Stimulated activated CD4-positive, alpha-beta T cell treated with anti-CD3 and anti-CD28 coated beads, Interleukin-15, amount 100 ng/mL, for 1 hour (primary cell): Measurements from ENCODE around the gene MAMDC2.

Experiments
- DNase-seq, 2 donors: peaks; one replicate each; pipeline ENCODE4 v3.0.0-alpha.2; 2020; ENCODE audit warnings: low read depth in 1 of 2, low spot score in 1 of 2

MAMDC2 gene

DNA sequence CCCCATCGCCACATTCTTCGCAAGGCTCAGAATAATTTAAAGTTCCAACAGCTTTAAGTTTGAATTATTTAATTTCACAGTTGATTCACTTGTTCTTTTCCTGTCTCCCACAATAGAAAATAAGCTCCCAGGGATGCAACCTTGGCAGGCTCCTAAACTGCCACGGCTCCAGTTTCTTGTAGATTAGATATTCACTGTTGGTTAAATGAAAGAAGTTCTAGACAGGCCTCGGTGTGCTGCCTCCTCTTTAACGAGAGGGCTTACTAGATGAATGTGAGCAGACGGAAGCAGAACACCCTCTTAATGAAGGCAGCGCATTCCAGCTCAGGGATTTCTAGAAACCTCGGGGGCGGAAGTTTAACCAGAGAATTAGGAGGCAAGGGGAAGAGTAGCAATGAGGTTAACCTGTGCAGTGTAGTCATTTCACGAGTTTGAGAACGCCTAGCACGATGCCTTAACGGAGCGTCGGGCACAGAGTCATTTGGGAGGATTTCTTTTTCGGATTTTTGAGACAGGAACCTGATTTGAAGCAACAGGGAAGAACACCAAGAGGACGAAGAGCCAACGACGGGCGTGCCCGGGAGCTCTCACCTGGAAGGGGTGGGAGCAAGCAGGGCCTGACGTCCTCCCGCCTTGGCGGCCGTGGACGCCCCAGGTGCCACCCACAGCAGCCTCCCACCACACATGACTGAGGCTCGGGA lies 214.5 kb downstream of the MAMDC2 start:
- no peak for DNase-seq

DNA sequence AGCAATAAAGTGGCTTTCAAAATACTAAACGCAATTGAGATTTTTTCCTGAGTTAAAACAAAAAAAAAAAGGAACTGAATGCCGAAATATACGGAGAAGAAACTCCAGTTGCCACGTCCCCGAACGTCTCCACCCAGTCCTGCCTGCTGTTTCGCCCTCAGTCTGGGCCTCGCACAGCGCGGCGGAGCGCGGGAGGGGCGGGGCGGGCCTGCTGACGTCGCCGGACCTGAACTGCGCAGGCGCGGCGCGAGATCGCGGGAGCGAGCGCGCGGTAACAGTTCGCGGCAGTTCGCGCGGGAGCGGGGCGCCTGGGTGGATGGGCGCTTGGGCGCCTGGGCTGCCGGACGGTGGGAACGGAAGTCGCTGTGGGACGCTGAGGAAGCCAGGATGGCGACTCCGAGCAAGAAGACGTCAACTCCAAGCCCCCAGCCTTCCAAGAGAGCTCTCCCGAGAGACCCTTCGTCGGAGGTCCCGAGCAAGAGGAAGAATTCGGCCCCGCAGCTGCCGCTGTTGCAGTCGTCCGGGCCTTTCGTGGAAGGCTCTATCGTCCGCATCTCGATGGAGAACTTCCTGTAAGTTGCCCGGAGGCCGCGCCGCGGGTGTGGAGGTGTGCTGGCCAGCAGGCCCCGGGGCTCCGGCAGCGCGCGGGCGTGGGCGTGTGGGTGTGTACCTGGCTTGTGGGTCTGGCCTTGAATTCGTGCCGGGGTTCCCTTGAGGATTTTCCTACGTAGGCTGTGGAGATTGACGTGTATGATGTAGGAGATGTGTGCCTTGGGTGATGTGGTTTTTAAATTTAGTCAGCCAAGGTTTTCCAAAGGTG lies 215.3 kb downstream of the MAMDC2 start, which contains the start of gene SMC5:
SMC5 (plus strand) TSS at position 287 of the 820 bp plus-strand sequence; CDS start at position 388, 101 bp downstream.
- peak; percentile 80 to 82 for DNase-seq

DNA sequence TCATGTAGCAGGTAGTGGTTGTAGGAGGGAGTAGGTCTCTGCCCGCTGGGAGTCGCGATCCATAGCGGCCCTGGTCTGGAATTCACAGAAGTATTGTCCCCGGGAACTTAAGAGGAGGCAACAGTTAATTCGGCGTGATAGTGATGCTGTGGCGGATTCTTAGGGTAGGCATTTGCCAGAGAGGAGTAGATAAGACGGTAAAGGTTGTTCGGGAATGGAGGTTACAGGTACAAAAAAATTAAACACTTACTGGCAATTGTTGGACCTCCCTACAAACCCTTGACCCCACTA lies 215.8 kb downstream of the MAMDC2 start:
- DNase-seq = no peak

DNA sequence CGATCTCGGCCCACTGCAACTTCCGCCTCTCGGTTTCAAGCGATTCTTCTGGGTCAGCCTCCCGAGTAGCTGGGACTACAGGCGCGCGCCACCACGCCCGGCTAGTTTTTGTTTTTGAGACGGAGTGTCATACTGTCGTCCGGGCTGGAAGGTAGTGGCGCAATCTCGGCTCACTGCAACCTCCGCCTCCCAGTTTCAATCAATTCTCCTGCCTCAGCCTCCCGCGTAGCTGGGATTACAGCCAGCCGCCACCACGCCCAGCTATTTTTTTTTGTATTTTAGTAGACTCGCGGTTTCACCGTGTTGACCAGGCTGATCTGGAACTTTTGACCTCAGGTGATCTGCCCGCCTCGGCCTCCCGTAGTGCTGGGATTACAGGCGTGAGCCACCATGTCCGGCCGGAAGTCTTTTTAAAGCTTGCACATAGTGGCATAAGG lies 216.4 kb downstream of the MAMDC2 start:
- no peak for DNase-seq

DNA sequence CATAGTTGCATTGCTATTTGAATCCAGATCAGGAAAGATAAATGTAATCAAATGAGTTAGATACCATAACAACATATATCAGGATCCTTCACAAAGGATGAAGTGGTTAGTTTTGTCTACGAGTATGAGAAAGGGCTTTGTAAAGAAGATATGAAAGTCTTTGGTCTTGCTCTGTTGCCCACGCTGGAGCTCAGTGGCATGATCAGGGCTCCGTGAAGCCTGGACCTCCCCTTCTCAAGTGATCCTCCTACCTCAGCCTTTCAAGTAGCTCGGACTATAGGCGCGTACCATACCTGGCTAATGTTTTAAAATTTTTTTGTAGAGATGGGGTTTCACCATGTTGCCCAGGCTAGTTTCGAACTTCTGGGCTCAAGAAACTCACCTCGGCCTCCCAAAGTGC lies 217.0 kb downstream of the MAMDC2 start:
- DNase-seq = no peak

DNA sequence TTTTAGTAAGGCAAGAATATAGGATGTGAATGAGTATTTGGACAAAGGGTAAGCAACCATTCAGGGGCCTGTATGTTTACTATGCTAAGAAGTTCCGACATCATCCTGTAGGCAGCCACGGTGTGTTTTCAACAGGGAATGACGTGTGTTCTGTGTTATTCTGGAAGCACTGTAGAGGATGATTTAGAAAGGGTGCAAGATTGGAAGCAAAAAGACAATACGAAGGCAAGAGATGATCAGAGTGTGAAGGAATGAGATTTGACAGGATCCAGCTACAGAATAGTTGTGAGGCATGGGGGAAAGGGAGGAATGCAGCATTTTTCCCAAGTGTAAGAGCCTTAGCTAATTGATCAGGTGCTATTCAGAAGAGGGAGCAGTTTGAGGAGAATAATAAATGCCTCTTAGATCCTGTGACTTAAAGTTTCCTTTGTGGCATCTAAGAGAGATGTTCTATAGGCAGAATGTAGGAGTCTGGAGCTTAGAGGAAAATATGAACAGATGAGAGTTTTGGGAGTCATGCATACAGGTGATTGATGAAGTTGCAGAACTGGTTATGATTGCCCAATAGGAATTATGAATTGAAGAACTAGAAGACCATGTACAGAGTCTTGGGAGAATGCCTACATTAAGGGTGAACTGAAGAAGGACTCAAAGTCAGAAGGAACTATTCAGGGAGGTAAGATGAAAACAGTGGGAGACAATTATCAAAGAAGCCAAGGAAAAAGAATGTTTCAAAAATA lies 217.7 kb downstream of the MAMDC2 start:
- DNase-seq = no peak

DNA sequence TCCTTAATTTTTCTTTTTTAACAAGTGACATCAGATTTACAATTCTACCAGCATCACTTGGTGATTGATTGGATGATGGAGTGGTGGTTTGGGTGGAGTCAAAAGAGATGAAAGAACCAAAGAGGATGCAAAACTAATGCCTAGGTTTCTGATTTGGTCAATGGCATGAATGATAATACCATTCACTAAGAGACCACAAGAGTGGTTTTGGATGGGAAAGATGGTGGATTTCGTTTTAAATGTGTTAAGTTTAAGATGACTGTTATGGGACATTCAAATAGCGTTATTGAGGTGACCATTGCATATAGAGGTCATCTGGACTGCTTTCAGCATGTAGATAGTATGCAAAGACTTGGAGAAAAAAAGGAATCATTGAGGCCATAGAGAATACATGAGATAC lies 218.7 kb downstream of the MAMDC2 start:
- no peak for DNase-seq

DNA sequence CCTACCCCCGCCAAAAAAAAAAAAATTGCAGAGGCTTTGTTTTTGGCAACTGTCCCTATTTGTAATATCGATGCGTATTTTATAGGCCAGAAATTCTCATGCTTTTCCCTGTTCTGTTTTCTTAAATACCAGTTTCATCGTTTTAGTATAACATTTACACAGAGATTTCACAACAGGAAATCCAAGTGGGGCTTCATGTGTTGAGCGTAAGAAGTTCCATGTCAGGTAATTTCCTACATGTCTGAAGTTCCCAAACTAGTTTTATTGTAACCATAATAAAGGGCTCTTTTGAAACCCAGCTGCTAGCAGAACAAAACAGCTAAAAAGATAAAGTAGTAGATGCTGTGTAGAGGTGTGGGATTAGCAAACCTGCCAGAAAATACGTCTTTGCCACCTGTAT lies 219.3 kb downstream of the MAMDC2 start:
- DNase-seq = no peak

DNA sequence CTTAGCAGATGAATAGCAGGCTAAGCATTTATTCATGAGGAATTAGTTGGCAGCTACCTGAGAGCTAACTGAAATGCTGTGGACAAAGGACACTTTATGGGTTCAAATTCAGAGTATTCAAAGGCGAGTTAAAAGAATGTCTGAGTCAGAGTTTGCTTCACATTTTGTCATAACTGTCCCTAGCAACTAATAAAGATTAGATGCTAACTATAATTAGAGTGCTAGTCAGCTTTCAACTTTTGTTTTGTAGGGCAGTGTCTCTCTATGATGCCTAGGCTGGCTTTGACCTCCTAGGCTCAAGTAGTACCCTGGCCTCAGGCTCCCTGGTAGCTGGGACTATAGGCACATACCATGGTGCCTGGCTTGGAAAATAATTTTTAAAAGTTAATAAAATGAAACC lies 219.8 kb downstream of the MAMDC2 start:
- DNase-seq = no peak
